OCI-LY1 (cell line): ENCODE data around the gene PIM3.

Source experiments
- EZH2 ChIP-seq: fragments of 200-600 bp; sonication (generic), shearing (Covaris generic); IDR thresholded peaks from 2 replicates; pipeline ENCODE4 v1.8.0; 2017; ENCODE audit warnings: borderline replicate concordance, mixed run types, mild to moderate bottlenecking, antibody characterized with exemption, low read length, moderate library complexity, mixed read lengths
- TF ChIP-seq, protein P1 (sequence below): fragments of 200-600 bp; sonication (generic), shearing (Covaris generic); IDR thresholded peaks from 2 replicates; pipeline ENCODE4 v1.5.1; 2017; ENCODE audit warnings: mild to moderate bottlenecking, antibody characterized with exemption, low read length, moderate library complexity, mixed read lengths

DNA sequence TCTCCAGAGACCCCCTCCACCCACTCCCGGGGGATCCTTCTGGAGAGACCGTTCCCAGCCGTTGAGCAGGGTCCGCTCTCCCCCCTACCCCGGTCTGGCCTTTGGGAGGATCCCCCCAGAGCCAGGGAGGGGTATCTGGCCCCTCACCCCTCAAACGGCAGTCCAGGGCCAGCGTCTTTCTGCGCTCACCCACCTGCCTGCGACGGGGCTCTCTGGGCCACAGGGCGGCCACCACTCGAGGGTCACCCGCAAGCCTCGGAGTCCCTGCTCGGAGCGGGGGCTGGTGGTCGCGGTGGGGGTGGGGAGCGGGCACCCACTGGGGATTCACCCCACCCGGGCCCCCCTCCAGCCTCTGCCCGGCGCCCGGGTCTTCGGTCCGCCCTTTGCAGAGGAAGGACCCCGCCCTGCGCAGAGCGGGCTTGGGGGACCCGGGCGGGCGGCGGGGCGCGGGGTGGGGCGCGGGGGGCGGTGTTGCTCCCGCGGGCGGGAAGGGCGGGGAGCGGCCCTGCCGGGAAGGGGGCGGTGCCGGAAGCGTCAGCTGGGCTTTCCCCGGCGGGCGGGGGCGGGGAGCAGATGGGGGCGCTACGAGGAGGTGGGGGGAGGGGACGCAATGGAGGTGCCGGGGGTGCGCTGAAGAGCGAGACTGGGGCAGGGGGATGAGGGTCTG lies 25.5 kb upstream of the PIM3 start:
- TF ChIP-seq, protein P1, sequence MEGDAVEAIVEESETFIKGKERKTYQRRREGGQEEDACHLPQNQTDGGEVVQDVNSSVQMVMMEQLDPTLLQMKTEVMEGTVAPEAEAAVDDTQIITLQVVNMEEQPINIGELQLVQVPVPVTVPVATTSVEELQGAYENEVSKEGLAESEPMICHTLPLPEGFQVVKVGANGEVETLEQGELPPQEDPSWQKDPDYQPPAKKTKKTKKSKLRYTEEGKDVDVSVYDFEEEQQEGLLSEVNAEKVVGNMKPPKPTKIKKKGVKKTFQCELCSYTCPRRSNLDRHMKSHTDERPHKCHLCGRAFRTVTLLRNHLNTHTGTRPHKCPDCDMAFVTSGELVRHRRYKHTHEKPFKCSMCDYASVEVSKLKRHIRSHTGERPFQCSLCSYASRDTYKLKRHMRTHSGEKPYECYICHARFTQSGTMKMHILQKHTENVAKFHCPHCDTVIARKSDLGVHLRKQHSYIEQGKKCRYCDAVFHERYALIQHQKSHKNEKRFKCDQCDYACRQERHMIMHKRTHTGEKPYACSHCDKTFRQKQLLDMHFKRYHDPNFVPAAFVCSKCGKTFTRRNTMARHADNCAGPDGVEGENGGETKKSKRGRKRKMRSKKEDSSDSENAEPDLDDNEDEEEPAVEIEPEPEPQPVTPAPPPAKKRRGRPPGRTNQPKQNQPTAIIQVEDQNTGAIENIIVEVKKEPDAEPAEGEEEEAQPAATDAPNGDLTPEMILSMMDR: no peak
- TF ChIP-seq EZH2: no peak
